Epithelial cell of proximal tubule (primary cell): ENCODE measurements around the gene YKT6. TPM values are rescaled to one million over a fixed set of nuclear protein-coding genes. Genes with fewer than 3 reads are reported as not detected.

Experiments
- DNase-seq: peaks from one replicate; pipeline ENCODE4 v3.0.0-alpha.2; 2011; ENCODE audit warnings: low read depth
- H3K4me3 ChIP-seq: 2 replicates; pipeline ENCODE4 v1.5.1; 2011; ENCODE audit warnings: low read depth, mild to moderate bottlenecking, low read length
- total RNA-seq: library from RNA; depleted of rRNA; stranded (reverse); fragments of >200 nt; gene quantifications from 2 replicates; pipeline ENCODE4 v1.2.3, GENCODE V29; 2015
- TF ChIP-seq, protein P1 (sequence below): conservative IDR thresholded peaks from 2 replicates; pipeline ENCODE4 v1.5.1; 2012; ENCODE audit warnings: low read depth, mild to moderate bottlenecking, low read length

YKT6 gene
- total RNA-seq, 1 donor from 2014 or later: 79.3 TPM

DNA sequence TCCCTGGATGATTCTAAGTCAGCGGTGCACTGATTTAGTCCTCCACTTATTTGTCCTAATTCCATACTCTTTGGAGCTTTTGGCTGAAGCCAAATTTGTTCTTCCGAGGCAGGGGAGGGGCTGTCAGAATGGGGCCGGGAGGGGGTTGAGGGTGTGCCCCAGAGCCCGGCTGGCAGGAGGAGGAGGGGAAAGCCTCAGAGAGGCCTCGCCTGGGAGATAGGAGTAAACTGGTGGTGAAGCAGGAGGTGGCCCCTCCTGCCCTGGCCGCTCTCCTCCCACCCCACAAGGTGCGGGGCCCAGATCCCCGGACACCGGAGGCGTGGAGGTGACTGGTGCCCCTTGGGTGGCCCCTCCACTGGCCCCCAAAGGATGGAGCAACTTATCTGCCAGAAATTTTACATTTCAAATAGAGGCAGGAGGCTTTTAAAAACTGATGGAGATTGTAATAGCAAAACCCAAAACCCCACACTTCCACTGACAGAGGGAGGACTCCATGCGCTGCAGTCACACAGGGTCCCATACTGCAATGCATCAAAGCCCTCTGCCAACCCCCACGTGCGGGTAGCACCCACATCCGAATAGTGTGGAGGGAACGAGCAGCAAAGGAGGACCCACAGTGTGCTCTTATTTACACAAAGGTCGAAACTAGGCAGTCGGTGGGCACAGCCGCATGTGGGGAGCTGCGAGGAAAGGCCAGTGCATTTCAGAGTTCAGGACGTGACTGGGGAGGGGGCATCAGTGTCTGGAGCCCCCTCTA, 62.7 kb downstream of the YKT6 start:
- no peak overlapping the region for H3K4me3 ChIP-seq
- TF ChIP-seq, protein P1, sequence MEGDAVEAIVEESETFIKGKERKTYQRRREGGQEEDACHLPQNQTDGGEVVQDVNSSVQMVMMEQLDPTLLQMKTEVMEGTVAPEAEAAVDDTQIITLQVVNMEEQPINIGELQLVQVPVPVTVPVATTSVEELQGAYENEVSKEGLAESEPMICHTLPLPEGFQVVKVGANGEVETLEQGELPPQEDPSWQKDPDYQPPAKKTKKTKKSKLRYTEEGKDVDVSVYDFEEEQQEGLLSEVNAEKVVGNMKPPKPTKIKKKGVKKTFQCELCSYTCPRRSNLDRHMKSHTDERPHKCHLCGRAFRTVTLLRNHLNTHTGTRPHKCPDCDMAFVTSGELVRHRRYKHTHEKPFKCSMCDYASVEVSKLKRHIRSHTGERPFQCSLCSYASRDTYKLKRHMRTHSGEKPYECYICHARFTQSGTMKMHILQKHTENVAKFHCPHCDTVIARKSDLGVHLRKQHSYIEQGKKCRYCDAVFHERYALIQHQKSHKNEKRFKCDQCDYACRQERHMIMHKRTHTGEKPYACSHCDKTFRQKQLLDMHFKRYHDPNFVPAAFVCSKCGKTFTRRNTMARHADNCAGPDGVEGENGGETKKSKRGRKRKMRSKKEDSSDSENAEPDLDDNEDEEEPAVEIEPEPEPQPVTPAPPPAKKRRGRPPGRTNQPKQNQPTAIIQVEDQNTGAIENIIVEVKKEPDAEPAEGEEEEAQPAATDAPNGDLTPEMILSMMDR: no peak
- no peak for DNase-seq

Other genes starting within 250 kb of the YKT6 start
- not detected in 2 replicates for gene SPDYE1, start 203.1 kb upstream of the YKT6 start, total RNA-seq
- 97.7 and 151 TPM in 2 replicates for gene DBNL, start 156.3 kb upstream of the YKT6 start, total RNA-seq
- not detected in 2 replicates for gene PGAM2, start 135.4 kb upstream of the YKT6 start, total RNA-seq
- gene POLM, start 118.4 kb upstream of the YKT6 start, total RNA-seq: 8.0 and 19.1 TPM in 2 replicates
- 37.3 and 78.4 TPM in 2 replicates for gene AEBP1, start 96.6 kb upstream of the YKT6 start, total RNA-seq
- 92.7 and 160 TPM in 2 replicates for gene POLD2, start 77.4 kb upstream of the YKT6 start, total RNA-seq
- not detected in 2 replicates for gene MYL7, start 59.6 kb upstream of the YKT6 start, total RNA-seq
- gene GCK, start 11.5 kb upstream of the YKT6 start, total RNA-seq: 1.0 and 2.2 TPM in 2 replicates
- gene CAMK2B, start 124.6 kb downstream of the YKT6 start, total RNA-seq: not detected in 2 replicates